Epithelial cell of esophagus (primary cell): ENCODE results near the gene YPEL1.
"Not testable (repeated sequence)": the region's sequence is repeated elsewhere in the genome, so short reads cannot be mapped to it uniquely, and the experiment has no call there.

Experiments used
- DNase-seq: peaks from one replicate; pipeline ENCODE4 v3.0.0; 2010; ENCODE audit warnings: low read depth
- H3K4me3 ChIP-seq: 2 replicates; pipeline ENCODE4 v1.5.1; 2011; ENCODE audit warnings: mild to moderate bottlenecking, low read length, control low read depth
- TF ChIP-seq, protein P1 (sequence below): IDR thresholded peaks from 2 replicates; pipeline ENCODE4 v1.5.1; 2011; ENCODE audit warnings: low read depth, mild to moderate bottlenecking, low read length, control low read depth, inconsistent platforms; ENCODE audit not compliant: insufficient read depth; ENCODE audit errors: missing control alignments

Gene YPEL1

DNA sequence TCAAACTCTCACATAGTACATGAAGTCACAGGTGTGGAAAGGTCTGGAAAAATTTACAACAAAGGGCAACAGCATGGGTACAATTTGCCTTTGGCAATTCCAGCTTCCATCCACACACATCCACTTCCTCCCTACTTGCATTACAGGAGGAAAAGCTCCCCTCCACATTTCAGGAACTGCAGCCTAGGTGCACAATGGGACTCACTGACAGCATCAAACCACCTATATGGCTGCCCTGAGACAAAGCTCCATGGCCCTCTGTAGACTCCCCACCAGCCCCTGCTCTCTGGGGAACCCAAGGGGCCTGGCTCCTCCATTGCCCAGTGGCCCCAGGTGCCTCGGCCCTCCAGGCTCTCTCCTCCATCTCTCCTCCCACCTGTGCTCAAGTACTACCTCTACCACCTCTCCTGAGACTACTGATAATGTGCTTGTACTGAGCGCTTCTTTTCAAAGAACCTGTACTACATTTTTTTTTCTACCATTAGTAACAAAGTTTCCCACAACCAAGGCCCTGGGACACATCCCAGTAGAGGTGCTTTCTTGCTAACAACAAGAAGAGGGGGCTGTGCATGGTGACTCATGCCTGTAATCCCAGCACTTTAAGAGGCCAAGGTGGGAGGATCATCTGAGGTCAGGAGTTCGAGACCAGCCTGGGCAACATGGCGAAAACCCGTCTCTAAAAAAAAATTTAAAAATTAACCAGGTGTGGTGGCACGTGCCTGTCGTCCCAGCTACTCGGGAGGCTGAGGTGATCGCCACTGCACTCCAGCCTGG, 4.9 kb downstream of the YPEL1 start:
- H3K4me3 ChIP-seq = no peak overlapping the region
- no peak for DNase-seq
- TF ChIP-seq, protein P1, sequence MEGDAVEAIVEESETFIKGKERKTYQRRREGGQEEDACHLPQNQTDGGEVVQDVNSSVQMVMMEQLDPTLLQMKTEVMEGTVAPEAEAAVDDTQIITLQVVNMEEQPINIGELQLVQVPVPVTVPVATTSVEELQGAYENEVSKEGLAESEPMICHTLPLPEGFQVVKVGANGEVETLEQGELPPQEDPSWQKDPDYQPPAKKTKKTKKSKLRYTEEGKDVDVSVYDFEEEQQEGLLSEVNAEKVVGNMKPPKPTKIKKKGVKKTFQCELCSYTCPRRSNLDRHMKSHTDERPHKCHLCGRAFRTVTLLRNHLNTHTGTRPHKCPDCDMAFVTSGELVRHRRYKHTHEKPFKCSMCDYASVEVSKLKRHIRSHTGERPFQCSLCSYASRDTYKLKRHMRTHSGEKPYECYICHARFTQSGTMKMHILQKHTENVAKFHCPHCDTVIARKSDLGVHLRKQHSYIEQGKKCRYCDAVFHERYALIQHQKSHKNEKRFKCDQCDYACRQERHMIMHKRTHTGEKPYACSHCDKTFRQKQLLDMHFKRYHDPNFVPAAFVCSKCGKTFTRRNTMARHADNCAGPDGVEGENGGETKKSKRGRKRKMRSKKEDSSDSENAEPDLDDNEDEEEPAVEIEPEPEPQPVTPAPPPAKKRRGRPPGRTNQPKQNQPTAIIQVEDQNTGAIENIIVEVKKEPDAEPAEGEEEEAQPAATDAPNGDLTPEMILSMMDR = no peak

DNA sequence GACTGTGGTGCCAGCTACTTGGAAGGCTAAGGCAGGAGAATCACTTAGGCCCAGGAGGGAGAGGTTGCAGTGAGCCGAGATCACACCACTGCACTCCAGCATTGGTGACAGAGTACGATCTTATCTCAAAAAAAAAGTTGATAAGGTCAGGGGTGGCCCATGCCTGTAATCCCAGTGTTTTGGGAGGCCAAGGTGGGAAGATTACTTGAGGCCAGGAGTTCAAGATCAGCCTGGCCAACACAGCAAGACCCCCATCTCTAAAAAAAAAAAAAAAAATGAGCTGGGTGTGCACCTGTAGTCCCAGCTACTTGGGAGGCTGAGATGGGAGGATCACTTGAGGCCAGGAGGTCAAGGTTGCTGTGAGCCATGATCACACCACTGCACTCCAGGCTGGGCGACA, 6.4 kb downstream of the YPEL1 start:
- H3K4me3 ChIP-seq, DNase-seq: not testable (repeated sequence)

DNA sequence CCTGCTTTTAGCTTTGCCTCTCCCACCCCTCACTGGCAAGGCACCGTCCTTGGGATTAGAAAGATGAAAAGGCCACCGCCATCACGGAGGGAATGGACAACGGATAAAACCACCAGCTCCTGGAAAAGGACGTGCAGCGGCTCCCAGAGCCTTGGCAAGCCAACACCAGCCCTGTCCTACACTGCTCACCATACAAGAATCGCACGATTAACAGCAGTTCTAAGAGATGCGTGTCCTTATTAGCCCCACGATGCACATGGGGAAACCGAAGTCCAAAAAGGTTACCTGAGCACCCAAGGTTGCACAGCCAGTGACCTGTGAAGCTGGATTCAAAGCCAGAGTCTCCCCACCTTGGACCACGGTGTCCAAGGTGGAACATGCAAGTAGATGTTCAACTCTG, 7.3 kb downstream of the YPEL1 start:
- H3K4me3 ChIP-seq = no peak overlapping the region
- TF ChIP-seq, protein P1 = no peak
- DNase-seq = no peak

DNA sequence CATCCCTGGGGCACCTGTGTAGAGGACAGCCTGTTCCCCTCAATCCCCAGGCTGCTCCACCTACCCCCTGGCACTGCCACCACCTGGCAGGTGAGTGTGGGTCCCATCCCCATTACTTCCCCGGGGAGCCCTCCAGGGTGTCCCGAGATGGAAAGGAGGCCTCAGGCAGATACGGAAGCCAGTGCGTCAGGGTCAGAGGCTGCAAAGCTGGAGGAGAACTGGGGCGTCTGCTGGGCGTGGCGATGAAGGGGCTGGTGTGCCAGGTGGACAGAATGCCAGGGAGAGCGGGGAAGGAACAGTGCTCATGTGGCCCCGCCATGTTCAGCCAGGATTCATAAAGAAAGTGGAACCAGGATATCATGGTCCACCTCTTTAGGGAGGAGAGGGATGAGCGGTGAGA, 7.8 kb downstream of the YPEL1 start:
- TF ChIP-seq, protein P1 = no peak
- DNase-seq = no peak
- no peak overlapping the region for H3K4me3 ChIP-seq

DNA sequence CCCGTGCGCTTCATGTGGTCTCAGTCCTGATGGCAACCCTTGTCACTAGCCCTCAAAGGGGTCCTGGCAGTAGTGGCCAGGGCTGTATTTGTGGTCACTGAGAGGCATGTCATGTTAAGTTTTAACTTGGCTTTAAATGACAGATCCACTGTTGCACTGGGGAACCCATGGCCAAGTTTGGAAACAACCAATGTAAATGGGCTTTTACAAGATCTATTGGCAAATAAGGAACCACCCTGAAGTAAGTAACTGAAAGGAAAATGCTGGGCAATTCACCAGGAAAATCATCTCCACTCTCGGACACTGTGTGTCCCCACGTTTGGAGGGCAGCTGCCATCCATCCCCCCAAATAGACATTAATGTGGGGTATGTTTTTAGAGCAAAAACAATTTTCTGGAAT, 8.4 kb downstream of the YPEL1 start:
- H3K4me3 ChIP-seq = no peak overlapping the region
- TF ChIP-seq, protein P1 = no peak
- no peak for DNase-seq

DNA sequence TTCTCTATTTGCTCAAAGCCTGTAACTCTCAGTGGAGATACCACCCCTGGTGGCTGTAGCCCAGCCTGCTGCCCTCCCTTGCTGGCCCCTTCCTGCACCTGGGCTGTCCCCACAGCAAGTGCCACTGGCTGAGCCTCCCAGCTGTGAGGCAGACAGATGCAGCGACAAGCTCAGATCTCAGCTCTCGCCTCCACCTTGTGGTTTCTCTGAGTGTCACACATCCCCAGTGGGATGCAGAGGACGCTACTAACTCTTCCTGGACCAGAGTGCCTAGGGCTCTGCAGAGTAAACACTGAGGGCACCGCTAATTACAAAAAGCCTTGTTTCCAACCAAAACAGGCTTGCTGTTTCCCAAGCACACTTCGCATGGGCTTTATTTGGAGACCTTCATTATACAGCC, 8.9 kb downstream of the YPEL1 start:
- H3K4me3 ChIP-seq = no peak overlapping the region
- TF ChIP-seq, protein P1 = peak; percentile 58
- peak; percentile 52 for DNase-seq

DNA sequence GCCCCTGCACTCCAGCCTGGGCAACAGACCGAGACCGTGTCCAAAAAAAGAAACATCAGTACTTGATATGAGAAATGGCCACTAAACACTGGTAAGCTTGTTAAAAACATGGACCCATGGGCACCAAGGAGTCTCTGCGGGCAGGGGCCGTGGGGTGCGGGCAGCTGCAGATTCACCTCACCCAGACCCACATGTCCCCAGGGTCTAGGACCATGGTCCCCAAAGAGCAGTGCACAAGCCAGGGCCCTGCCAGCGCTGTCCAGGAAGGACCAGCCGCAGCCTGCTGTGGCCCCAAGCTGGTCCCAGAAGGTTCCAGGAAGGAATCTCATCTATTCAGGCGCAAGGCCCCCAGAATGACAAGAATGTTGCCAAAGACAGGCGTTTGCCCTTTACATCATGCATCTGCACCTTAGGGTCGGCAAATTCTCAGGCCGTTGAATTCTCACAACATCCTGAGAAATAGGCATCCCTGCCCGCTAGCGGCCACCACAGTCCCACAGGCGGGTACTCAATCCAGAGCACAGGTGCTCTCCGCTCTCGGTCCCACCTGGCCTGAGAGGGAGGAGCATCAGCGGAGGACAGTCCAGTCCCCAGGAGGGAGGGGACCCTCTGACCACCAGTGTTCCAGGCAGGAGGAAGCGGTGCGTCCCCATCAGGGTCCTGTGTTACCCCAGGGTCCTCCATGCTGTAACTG, 9.5 kb downstream of the YPEL1 start:
- TF ChIP-seq, protein P1 = no peak
- DNase-seq = no peak

DNA sequence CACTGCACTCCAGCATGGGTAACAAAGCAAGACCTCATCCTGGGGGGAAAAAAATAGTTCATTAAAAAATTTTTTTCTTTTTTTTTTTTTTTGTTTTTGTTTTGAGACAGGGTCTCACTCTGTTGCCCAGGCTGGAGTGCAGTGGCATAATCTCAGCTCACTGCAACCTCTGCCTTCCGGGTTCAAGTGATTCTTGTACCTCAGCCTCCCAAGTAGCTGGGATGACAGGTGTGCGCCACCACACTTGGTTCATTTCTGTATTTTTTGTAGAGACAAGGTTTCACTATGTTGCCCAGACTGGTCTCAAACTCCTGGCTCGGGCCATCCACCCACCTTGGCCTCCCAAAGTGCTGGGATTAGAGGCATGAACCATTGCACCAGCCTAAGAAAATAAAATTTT, 11.1 kb downstream of the YPEL1 start:
- not testable (repeated sequence) for H3K4me3 ChIP-seq, DNase-seq

More for the DNA sequence above, 9.5 kb downstream of the YPEL1 start:
- no peak overlapping the region for H3K4me3 ChIP-seq

DNA sequence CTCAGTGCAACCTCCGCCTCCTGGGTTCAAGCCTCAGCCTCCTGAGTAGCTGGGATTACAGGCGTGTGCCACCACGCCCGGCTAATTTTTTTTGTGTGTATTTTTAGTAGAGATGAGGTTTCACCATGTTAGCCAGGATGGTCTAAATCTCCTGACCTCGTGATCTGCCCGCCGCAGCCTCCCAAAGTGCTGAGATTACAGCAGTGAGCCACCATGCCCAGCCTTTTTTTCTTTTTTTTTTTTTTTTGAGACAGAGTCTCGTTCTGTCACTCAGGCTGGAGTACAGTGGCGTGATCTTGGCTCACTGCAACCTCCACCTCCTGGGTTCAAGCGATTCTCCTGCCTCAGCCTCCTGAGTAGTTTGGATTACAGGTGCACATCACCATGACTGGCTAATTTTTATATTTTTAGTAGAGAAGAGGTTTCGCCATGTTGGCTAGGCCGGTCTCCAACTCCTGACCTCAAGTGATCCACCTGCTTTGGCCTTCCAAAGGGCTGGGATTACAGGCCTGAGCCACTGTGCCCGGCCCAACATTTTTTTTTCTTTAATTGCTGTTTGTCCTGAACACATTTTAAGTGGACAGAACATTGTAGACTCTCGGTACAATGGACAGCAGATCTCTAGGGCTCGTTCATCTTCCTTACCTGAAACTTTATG, 14.3 kb downstream of the YPEL1 start:
- not testable (repeated sequence) for H3K4me3 ChIP-seq

DNA sequence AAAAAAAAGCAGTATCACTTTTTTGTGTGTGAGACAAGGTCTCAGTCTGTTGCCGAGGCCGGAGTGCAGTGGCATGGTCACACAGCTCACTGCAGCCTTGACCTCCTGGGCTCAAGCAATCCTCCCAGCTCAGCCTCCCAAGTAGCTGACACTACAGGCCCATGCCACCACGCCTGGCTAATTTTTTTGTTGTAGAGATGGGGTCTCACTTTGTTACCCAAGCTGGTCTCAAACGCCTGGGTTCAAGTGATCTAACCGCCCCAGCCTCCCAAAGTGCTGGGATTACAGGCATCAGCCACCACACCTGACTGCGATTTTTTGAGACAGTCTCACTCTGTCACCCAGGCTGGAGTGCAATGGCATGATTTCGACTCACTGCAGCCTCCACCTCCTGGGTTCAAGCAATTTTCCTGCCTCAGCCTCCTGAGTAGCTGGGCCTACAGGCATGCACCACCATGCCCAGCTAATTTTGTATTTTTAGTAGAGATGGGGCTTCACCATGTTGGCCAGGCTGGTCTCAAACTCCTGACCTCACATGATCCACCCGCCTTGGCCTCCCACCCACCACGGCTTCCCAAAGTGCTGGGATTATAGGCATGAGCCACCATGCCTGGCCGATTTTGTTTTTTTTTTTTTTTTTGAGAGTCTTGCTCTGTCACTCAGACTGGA, 15.3 kb downstream of the YPEL1 start:
- not testable (repeated sequence) for DNase-seq, H3K4me3 ChIP-seq

More for the DNA sequence above, 14.3 kb downstream of the YPEL1 start:
- not testable (repeated sequence) for DNase-seq
